CD14-positive monocyte (primary cell): ENCODE measurements around the gene ZNF445. TPM values are rescaled to one million over a fixed set of nuclear protein-coding genes. Genes with fewer than 3 reads are reported as not detected.
A peak's percentile ranks its signal among the peaks of the same experiment; 100 is the strongest.

Source experiments
- DNase-seq, 3 donors: peaks; one replicate each; pipeline ENCODE4 v3.0.0-alpha.2; 2011 to 2022
- H2AFZ ChIP-seq: 2 replicates; pipeline ENCODE4 v1.6.0; 2012; ENCODE audit warnings: mild to moderate bottlenecking, low read depth, low read length, inconsistent platforms; ENCODE audit not compliant: insufficient read depth, poor library complexity, severe bottlenecking
- H3K27ac ChIP-seq, 2 donors: 1 replicate in 1 of 2; 2 replicates in 1 of 2; pipeline ENCODE4 v1.5.1; 2012 to 2013; ENCODE audit warnings: low read length in 2 of 2, control low read depth in 1 of 2, inconsistent platforms in 1 of 2, low read depth in 1 of 2, mild to moderate bottlenecking in 1 of 2
- H3K27me3 ChIP-seq, 2 donors: one replicate each; pipeline versions ENCODE4 v1.6.0 to v1.6.1; 2011 to 2013; ENCODE audit warnings: low read length in 2 of 2; ENCODE audit not compliant: control insufficient read depth in 2 of 2, insufficient read depth in 2 of 2
- H3K36me3 ChIP-seq, 2 donors: replicated peaks in 1 of 2; 1 replicate in 1 of 2; 2 replicates in 1 of 2; pipeline versions ENCODE4 v1.5.1 to v1.6.1; 2012 to 2013; ENCODE audit warnings: low read length in 2 of 2, control low read depth in 1 of 2, inconsistent platforms in 1 of 2, mild to moderate bottlenecking in 1 of 2; ENCODE audit not compliant: insufficient read depth in 2 of 2, control insufficient read depth in 1 of 2
- H3K4me1 ChIP-seq, 2 donors: 1 replicate in 1 of 2; 2 replicates in 1 of 2; pipeline versions ENCODE4 v1.5.1 to v1.6.1; 2012 to 2013; ENCODE audit warnings: low read length in 2 of 2, control low read depth in 1 of 2, inconsistent platforms in 1 of 2, mild to moderate bottlenecking in 1 of 2, moderate library complexity in 1 of 2; ENCODE audit not compliant: insufficient read depth in 2 of 2, control insufficient read depth in 1 of 2
- H3K4me2 ChIP-seq: replicated peaks from 2 replicates; pipeline ENCODE3; 2012; ENCODE audit warnings: low read length, moderate library complexity, mild to moderate bottlenecking; ENCODE audit not compliant: poor library complexity, severe bottlenecking; ENCODE audit errors: extremely low read depth
- H3K4me3 ChIP-seq, 3 experiments: fragments of 200-600 bp in 1 of 3; sonication (generic) in 1 of 3; replicated peaks in 1 of 3; 1 replicate in 2 of 3; 2 replicates in 1 of 3; pipeline ENCODE4 v1.5.1; 2011 to 2013; ENCODE audit warnings: low read length in 3 of 3, mild to moderate bottlenecking in 3 of 3, control low read depth in 2 of 3, low read depth in 2 of 3, inconsistent platforms in 1 of 3, moderate library complexity in 1 of 3
- H3K79me2 ChIP-seq: 2 replicates; pipeline ENCODE4 v1.6.0; 2012; ENCODE audit warnings: mild to moderate bottlenecking, control low read depth, inconsistent platforms, low read length, moderate library complexity; ENCODE audit not compliant: insufficient read depth
- H3K9ac ChIP-seq: 2 replicates; pipeline ENCODE4 v1.6.0; 2017; ENCODE audit warnings: low read length, mild to moderate bottlenecking; ENCODE audit not compliant: insufficient read depth, poor library complexity, severe bottlenecking
- H3K9me3 ChIP-seq, 2 donors: replicated peaks in 1 of 2; 1 replicate in 1 of 2; 2 replicates in 1 of 2; pipeline versions ENCODE4 v1.5.1 to v1.6.1; 2012 to 2013; ENCODE audit warnings: low read length in 2 of 2, control low read depth in 1 of 2; ENCODE audit not compliant: control insufficient read depth in 1 of 2, insufficient read depth in 1 of 2
- H4K20me1 ChIP-seq: 2 replicates; pipeline ENCODE4 v1.6.0; 2012; ENCODE audit warnings: mild to moderate bottlenecking, low read length, control low read depth, moderate library complexity; ENCODE audit not compliant: insufficient read depth
- H3K27ac Mint-ChIP-seq, 7 donors: one replicate each; pipeline ENCODE4 v1.8.0; 2020; ENCODE audit warnings: mild to moderate bottlenecking in 7 of 7, mixed read lengths in 7 of 7, moderate library complexity in 6 of 7, inconsistent platforms in 2 of 7
- H3K27me3 Mint-ChIP-seq, 3 donors: one replicate each; pipeline ENCODE4 v1.8.0; 2021 to 2022; ENCODE audit warnings: low read depth in 3 of 3, mild to moderate bottlenecking in 3 of 3, mixed read lengths in 3 of 3, moderate library complexity in 3 of 3, inconsistent platforms in 1 of 3
- H3K36me3 Mint-ChIP-seq, 2 donors: one replicate each; pipeline ENCODE4 v1.8.0; 2020; ENCODE audit warnings: mixed read lengths in 2 of 2, inconsistent platforms in 1 of 2, mild to moderate bottlenecking in 1 of 2
- H3K4me1 Mint-ChIP-seq: one replicate; pipeline ENCODE4 v1.8.0; 2020; ENCODE audit warnings: mild to moderate bottlenecking, mixed read lengths
- H3K4me3 Mint-ChIP-seq, 2 donors: one replicate each; pipeline ENCODE4 v1.8.0; 2020; ENCODE audit warnings: mild to moderate bottlenecking in 2 of 2, mixed read lengths in 2 of 2, moderate library complexity in 1 of 2
- H3K9me3 Mint-ChIP-seq, 7 donors: one replicate each; pipeline ENCODE4 v1.8.0; 2020 to 2022; ENCODE audit warnings: mixed read lengths in 7 of 7, mild to moderate bottlenecking in 6 of 7, moderate library complexity in 6 of 7, inconsistent platforms in 2 of 7
- CTCF ChIP-seq: fragments of 200-600 bp; IDR thresholded peaks from one replicate; pipeline ENCODE4 v1.8.0; 2022; ENCODE audit warnings: antibody characterized with exemption, mild to moderate bottlenecking
- WGBS: methylation state at CpG from one replicate; pipeline ENCODE4 v1.1.5; 2013; ENCODE audit warnings: missing lambda C conversion rate; ENCODE audit not compliant: insufficient coverage; 5-methylcytosine and 5-hydroxymethylcytosine counted together
- intact Hi-C, 2 donors: fragments of 100-400 bp; cut with micrococcal nuclease; formaldehyde crosslinking; loops; one replicate each; pipeline versions ENCODE4 v1.15.0 to v1.15.1; 2023
- polyA plus RNA-seq, 3 donors: library from polyadenylated mRNA; depleted of rRNA in 1 of 3; unstranded in 2 of 3; stranded (reverse) in 1 of 3; fragments of 300-500 nt in 2 of 3; fragments of >200 nt in 1 of 3; fragmentation: Illumina TruSeq in 2 of 3; gene quantifications; 1 replicate in 2 of 3; 2 replicates in 1 of 3; pipeline ENCODE4 v1.2.3, GENCODE V29; 2012 to 2021

The ZNF445 gene
- polyA plus RNA-seq, 3 donors, result 0.41 to 2.5 (median 1.1) TPM

GRCh38 chr3:44439499-44440295 lies 37.8 kb downstream of the ZNF445 start:
- H3K9ac ChIP-seq, result peak overlapping the region; percentile 85
- peaks cover 34 to 44% of the 10 kb centered on the region in 2 donors for H3K4me1 ChIP-seq
- no peak for TF ChIP-seq CTCF

GRCh38 chr3:44437800-44438199 lies 39.7 kb downstream of the ZNF445 start:
- WGBS, result 100% methylated on average over 1 of the region's 7 CpGs
- Histone ChIP-seq H3K4me2 (no peak overlapping the region), H3K79me2 (peaks cover 26% of the 10 kb centered on the region), H3K36me3 (peaks cover 0 to 19% of the 10 kb centered on the region in 2 donors), H2AFZ (no peak overlapping the region), H3K27ac (peak overlapping the region in 1 of 2 donors; percentile 14), H3K4me1 (peaks cover 34 to 44% of the 10 kb centered on the region in 2 donors), H3K4me3 (no peak overlapping the region), H3K9me3 (no peaks in the 10 kb centered on the region), H3K27me3 (no peaks in the 10 kb centered on the region), H3K9ac (no peak overlapping the region), H4K20me1 (no peaks in the 10 kb centered on the region)
- peaks cover 54% of the 10 kb centered on the region for H3K4me1 Mint-ChIP-seq
- H3K36me3 Mint-ChIP-seq, result peaks cover 31 to 54% of the 10 kb centered on the region in 2 donors
- H3K27me3 Mint-ChIP-seq, result no peaks in the 10 kb centered on the region
- H3K9me3 Mint-ChIP-seq, result peaks cover 0 to 3% (median 0%) of the 10 kb centered on the region in 7 donors
- DNase-seq, result no peak
- H3K4me3 Mint-ChIP-seq, result peak overlapping the region in 1 of 2 donors; percentile 46
- peak overlapping the region; percentile 59 to 100 (median 98) for H3K27ac Mint-ChIP-seq
- no peak for TF ChIP-seq CTCF
- intact Hi-C loops, result loop anchor here (5.0 to 10.0 kb wide), 2 partner anchors 93 to 325 kb away; partner anchors contain the start of genes KIAA1143 (in 1 of the 2) and KIF15 (in 1 of the 2)

More at GRCh38 chr3:44439499-44440295, 37.8 kb downstream of the ZNF445 start:
- peaks cover 0 to 3% (median 0%) of the 10 kb centered on the region in 7 donors for H3K9me3 Mint-ChIP-seq
- Histone ChIP-seq H3K27me3 (no peaks in the 10 kb centered on the region), H3K27ac (peak overlapping the region; percentile 92 to 99), H3K79me2 (peaks cover 31% of the 10 kb centered on the region), H3K36me3 (peaks cover 0 to 24% of the 10 kb centered on the region in 2 donors), H3K9me3 (no peaks in the 10 kb centered on the region), H2AFZ (peak overlapping the region; percentile 82), H3K4me3 (peak overlapping the region; percentile 37 to 79 (median 44)), H3K4me2 (peak overlapping the region; percentile 90), H4K20me1 (no peaks in the 10 kb centered on the region)
- 0% methylated on average over 4 of the region's 7 CpGs for WGBS
- H3K4me3 Mint-ChIP-seq, result peak overlapping the region; percentile 75 to 91
- DNase-seq, result peak; percentile 95 to 98 (median 96)
- H3K27ac Mint-ChIP-seq, result peak overlapping the region; percentile 98 to 100 (median 98)
- H3K27me3 Mint-ChIP-seq, result no peaks in the 10 kb centered on the region
- intact Hi-C loops, result loop anchor here (2.0 to 10.0 kb wide), 5 partner anchors 38 to 323 kb away; partner anchors contain the start of genes KIAA1143 (in 1 of the 2), KIF15 (in 1 of the 2), TCAIM (in 1 of the 2) and ZNF445 (in 1 of the 2)
- peaks cover 37 to 58% of the 10 kb centered on the region in 2 donors for H3K36me3 Mint-ChIP-seq
- peaks cover 50% of the 10 kb centered on the region for H3K4me1 Mint-ChIP-seq
